ENCODE results near the gene TNIP1.

The TNIP1 gene, protein sequence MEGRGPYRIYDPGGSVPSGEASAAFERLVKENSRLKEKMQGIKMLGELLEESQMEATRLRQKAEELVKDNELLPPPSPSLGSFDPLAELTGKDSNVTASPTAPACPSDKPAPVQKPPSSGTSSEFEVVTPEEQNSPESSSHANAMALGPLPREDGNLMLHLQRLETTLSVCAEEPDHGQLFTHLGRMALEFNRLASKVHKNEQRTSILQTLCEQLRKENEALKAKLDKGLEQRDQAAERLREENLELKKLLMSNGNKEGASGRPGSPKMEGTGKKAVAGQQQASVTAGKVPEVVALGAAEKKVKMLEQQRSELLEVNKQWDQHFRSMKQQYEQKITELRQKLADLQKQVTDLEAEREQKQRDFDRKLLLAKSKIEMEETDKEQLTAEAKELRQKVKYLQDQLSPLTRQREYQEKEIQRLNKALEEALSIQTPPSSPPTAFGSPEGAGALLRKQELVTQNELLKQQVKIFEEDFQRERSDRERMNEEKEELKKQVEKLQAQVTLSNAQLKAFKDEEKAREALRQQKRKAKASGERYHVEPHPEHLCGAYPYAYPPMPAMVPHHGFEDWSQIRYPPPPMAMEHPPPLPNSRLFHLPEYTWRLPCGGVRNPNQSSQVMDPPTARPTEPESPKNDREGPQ

DNA sequence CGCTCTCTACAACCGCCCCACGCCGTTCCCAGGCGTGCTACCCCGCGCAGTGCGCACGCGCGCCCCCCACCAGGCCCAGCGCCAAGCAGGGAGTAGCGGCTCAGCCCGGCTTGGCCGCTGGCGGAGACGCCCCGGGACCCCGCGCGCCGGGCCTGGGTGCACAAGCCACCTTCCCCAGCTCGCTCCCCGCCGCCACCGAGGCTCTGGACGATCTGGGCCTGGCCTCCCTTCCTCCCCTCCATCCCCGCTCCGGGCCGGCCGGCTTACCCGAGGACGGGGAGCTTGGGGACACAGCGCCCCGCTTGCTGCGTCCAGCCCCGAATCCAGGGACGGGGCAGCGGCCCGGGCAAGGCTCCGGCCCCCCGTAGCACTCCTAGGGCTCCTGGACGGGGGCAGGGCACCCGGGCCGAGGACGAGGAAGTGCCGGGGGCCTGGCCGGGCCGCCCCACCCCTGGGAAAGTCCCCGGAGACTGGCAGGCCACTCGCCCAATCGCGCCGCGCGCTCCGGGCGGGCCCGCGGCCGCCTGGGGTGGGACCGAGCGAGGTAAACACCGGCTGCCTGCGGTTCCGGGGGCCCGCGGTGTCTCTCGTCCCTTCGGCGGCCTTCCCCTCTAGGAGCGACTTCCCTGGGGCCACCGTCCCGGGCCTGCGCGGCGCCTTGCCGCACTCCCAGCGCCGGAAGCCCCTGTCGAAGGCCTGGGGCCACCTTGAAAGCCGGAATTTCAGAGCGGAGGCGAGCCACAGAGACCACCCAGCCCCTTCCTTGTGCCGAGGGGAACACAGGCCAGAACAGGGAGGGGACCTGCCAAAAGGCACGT, at the start of gene TNIP1:
Gene TNIP1 (minus strand): TSS at position 422 of the 818 bp plus-strand sequence. CDS start 15,939 bp downstream, outside the sequence.
- DNase-seq (ENCODE audit: low read depth in 2 of 2), result peak; percentile 91

DNA sequence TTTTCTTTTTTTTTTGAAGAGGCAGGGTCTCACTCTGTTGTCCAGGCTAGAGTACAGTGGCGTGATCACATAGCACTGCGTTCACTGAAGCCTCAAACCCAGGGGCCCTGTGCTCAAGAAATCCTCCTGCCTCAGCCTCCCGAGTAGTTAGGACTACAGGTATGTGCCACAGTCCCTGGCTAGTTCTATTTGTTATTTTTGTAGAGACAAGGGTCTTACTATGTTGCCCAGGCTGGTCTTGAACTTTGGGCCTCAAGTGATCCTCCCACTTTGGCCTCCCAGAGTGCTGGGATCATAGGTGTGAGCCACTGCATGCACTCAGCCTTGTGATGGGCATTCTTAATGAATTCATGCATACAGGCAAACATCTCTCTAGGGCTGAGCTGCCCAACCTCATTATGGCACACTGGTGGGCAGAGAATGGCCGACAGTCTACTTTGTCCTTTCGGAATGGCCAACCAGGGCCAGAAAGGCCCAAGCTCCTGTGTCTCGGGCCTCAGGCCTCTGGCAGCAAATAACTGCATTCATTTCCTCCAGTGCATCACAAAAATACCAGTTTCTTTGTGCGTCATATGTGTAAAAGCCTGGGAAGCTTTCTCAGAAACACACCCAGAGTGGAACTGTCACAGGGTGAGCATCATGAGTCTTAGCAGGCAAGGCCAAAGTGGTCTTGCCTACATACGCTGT, 49.5 kb upstream of the TNIP1 start:
- DNase-seq (ENCODE audit: low read depth in 2 of 2), result no peak

DNA sequence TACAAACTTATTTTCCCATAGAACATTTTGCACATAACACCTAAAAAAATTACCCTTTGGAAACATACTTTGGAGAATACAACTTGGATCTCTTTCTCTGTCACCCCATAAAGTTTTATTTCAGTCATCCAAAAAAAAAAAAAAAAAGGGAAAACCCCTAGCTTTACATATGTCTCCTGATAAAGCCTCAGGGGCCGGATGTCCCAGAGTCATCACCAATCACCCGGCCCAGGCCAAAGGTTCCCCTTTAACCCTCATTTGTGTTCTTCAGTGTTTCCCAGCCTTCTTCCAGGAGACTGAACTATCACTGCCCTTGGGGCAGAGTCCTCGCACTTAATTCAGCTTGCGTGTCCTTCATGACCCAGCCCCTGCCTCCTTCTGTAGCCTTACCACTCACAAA, 48.0 kb upstream of the TNIP1 start:
- no peak for DNase-seq (ENCODE audit: low read depth in 2 of 2)

DNA sequence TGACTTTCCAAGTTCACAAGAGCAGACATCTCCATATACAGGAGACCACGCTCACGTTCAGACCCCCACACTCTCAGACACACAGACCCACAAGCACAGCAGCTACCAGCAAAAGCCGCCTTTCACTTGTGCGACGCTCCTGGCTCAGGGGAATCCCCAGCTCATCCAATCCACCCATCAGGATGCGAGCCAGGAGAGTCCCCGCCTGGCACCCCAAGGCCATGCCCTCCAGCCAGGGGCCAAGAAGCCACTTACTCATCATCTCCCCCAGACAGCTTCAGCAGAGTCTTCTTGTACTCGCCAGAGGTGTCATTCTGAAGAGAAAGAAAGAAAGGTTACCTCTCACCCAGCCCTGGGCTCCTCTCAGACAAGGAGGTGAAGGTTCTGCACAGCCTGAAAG, 47.1 kb upstream of the TNIP1 start:
- no peak for DNase-seq (ENCODE audit: low read depth in 2 of 2)

DNA sequence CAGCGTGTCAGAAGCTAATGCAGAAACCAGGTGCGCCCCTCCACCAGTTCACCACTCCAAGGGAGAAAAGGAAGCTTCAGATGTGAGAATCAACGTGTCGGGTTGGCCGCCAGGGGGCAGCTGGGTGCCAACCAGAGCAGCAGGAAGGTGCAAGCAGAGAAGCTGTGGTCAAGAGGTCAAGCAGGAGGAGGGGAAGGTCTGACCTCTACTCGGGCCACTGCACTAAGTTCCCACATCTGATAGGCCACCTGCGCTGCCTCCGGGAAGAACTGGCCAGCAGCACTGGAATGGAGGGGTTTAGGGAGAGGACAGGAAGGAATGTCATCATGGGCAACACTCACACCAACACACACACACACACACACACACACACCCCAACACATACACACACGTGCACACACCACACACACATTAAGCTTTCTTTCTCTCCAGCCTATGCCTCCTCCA, 45.4 kb upstream of the TNIP1 start:
- peak; percentile 44 to 56 for DNase-seq (ENCODE audit: low read depth in 2 of 2)

DNA sequence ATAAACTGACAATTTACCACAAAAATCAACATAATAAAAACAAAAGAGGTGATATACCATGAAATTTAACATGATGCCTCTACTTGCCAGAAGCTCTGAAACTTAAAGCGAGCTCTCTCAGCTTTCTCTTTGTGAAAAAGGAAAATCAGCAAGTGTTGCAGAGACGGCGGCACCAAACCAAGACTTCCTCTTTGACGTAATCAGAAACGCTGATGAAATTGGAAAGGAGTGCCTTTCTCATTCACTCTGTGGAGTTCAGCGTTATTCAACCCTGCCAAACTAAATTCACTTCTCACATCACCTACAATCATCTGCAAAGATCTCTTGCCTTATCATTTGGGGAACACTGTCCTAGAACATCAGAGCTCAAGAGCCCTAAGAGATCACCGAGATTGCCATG, 44.6 kb upstream of the TNIP1 start:
- DNase-seq (ENCODE audit: low read depth in 2 of 2), result no peak

DNA sequence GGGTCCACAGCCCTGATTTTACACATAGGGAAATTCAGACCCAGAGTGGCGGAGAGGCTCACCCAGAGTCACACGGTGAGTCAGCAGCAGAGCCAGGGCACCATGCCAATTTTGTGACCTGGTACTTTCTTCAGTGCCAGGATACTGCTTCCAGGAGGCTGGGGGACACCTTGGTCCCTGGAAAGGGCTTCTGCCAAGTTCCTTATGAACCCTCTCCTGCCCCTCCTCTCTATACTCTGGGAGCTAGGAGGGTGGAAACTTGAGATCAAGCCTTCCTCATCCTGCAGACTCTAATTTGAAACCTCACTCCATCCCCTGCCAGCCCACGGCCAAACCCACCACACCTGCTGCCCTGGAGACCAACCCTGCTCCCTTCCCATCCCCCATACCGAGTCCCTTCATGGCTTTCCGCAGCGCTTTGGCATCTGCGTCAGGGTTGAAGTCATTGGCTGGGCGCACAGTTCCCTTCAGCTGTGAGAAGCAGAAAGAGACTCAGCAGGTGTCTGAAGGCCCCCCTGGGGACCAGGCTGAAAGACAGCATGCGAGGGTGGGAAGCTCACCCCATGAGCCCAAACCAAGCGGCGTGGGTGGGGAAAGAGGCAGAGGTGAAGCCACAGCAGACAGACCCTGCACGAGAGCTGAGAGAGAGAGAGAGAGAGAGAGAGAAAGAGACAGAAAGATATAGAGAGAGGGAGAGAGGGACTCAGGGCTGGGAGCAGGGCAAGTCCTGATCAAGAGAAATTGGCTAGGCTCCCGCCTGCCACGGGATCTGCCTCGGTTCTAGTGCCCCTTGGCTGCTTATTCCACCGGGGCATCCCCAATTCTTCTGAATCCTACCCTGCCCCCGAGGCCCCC, 43.3 kb upstream of the TNIP1 start:
- peak in 1 of 2 donors; percentile 30 for DNase-seq (ENCODE audit: low read depth in 2 of 2)

DNA sequence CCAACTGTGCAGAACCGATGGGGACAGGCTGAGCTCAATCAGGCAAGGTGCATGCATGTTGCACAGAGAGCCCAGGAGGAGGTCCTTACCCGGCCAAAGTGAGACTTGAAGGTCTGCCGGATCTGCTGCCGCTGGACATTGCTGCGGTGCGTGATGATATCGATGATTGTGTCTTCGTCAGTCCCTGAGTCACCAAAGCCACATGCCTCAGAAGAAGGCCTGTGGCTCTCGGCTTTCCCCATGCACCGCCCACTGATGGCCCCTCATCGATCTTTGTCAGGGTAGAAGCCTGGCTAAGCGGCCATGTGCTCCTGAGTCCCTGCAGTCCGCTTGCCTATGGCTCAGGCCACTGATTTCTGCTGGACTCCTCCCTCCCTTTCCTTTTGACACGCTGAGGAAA, 42.0 kb upstream of the TNIP1 start:
- DNase-seq (ENCODE audit: low read depth in 2 of 2), result no peak

DNA sequence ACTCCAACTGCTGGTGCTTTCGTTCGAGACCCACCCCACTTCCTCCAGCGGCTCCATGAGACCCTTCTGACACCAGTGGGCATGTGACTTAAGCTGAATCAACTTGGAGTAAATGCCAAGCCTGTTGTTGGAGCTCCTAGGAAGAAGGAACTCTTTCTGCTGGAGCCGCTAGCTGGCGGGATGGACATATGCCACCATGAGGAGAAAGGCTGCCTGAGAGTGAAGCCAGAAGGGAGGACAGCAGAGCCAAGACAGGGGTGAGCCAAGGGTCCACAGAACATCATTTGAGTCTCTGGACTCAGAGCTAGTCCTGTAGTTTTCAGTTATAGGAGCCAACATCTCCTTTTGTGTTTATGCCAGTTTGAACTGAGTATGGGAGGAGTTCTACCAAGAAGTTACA, 40.8 kb upstream of the TNIP1 start:
- DNase-seq (ENCODE audit: low read depth in 2 of 2), result no peak

DNA sequence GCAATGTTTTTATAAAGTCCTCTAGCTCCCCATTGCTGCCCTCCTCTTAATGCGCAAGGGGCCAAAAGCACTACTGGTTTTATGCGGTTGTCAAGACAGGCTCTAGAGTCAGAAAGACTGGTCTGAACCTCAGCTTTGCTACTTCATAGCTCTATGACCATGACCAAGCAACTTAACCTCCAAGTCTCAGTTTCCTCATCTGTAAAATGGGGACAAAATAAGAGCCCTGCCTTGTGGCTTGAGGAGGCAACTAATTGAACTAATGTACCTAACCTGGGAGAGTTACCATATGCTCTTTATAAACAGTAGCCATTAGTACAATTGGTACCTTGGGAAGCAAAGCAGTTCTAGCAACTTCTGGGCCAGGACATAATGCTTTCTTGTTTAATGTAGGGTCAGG, 40.3 kb upstream of the TNIP1 start:
- DNase-seq (ENCODE audit: low read depth in 2 of 2), result no peak

DNA sequence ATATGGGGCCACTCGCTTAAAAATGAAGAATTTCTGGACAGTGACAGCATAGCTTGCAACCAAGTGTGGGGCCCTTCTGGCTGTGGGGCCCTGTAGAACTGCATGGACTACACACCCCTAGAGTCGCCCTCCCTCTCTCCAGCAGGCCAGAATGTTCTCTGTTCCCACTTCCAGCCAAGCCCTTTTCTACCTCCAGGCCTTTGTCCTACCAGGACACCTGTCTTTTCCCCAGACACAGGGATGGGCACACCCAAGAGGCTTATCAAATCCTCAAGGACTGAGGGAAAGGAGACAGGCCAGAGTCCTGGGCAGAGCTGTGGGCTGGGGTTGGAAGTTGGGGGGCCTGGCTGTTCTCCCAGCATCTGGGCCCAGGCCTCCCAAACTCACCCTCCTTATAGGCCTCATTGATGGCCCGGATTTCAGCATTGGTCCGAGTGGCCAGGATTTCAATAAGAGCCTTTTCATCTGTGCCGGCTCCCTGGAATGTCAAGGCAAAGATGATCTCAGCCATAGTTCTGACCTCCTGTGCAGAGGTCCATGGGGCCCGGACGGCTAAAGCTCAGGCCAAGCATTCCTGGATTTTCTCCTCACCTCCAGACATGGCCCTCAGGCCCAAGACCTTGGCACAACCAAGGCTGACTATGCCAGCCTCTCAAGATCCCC, 38.2 kb upstream of the TNIP1 start:
- no peak for DNase-seq (ENCODE audit: low read depth in 2 of 2)

DNA sequence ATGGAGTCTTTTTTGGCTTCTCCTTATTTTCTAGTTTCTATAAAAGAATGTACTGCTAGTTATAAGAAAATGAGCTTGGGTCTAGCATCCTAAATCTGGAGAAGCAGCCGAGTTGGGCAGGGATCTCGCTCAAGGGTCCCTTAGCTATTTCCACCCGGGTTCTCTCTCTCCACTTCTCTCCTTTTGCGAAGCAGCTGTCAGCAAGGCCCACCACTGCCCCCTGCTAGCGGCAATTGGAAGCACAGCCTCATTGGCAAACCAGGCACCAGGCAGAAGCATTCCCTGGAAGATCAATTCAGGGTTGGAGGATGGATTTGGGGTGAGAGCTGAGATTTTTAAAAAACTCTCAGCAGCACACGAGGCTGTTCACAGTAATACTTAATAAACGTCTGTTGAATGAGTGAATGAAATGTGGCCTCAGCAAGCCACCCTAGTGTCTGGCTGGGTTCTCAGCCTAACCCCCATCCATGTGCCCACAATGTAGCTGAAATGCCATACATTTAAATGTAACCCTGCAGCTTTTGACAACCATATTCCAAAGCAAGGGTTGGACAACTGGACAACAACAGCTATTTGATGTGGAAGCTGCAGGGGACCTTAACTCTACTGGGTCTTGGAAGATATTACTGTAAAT, 34.6 kb upstream of the TNIP1 start:
- DNase-seq (ENCODE audit: low read depth in 2 of 2), result peak; percentile 58 to 70

DNA sequence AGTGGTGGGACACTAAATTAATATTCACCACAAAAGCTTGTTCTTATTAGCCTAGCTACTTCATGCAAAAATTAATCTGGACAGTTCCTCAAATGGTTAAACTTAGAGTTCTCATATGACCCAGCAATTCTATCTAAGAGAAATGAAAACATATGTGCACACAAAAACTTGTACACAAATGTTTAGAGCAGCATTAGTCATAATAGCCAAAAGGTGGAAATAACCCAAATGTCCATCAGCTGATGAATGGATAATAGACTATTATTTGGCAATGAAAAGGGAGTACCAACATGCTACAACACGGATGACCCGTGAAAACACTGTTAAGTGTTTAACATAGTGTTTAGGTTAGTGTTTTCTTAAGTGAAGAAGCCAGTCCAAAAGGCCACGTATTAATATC, 32.8 kb upstream of the TNIP1 start:
- DNase-seq (ENCODE audit: low read depth in 2 of 2), result no peak

DNA sequence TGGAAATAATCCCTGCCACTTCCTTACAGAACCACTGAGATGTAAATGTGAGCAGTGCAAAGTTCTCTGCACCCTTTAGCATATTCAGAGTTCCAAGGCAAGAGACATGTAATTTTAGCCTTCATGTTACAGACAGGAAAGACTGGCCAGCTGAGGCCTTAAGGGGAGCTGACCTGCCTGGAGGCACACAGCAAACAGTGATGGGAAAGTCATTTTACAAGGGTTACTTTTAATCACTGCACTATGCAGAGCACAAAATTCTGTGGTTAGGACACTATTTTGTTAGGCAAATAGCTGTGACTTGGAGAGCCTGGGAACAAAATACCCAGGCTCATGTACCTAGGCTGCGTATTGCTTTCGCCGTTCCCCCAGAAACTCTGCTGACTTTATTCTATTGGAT, 30.2 kb upstream of the TNIP1 start:
- no peak for DNase-seq (ENCODE audit: low read depth in 2 of 2)

DNA sequence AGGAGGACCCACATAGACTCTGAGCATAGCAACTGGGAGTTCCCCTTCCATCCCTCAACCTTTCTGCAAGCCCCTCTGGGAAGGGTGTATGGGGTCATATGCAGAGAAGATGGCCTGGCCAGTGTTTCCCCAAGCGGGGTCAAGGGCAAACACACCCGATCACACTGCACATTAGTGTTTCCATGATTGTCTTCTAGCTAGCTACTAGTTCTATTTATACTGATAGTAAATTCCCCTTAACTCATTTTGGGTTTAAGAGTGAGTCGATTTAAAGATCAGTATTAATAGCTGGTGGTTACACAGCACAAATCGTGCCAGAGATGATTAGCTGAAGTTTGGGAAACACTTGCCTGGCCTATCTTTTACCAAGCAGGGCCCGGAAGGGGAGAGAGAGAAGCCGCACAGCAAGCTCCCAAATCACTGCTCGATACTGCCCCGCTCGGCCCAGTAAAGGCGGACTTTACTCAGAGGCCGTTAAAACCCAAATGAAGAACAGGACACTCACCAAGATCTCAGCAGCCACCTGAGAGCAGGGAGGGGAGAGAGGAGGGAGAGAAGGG, 29.4 kb upstream of the TNIP1 start:
- DNase-seq (ENCODE audit: low read depth in 2 of 2), result no peak

DNA sequence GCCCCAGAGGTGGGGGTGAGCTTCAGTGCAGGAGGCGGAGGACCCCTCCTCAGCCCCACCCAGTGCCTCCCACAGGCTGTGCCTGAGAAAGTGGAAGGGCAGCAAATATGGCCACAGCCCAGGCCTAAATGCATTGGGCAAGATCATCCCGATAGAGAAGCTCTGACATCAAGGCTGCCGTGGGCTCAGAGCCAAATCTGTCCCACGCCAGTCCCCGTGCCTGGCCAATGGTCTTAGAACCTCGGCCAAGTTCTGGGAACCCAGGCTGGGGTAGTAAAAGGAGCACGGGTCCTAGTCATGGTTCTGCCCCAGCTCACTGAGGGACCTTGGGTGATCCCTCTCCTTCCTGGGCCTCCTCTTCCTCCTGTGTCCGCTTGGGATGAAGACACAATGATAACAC, 27.7 kb upstream of the TNIP1 start:
- no peak for DNase-seq (ENCODE audit: low read depth in 2 of 2)

DNA sequence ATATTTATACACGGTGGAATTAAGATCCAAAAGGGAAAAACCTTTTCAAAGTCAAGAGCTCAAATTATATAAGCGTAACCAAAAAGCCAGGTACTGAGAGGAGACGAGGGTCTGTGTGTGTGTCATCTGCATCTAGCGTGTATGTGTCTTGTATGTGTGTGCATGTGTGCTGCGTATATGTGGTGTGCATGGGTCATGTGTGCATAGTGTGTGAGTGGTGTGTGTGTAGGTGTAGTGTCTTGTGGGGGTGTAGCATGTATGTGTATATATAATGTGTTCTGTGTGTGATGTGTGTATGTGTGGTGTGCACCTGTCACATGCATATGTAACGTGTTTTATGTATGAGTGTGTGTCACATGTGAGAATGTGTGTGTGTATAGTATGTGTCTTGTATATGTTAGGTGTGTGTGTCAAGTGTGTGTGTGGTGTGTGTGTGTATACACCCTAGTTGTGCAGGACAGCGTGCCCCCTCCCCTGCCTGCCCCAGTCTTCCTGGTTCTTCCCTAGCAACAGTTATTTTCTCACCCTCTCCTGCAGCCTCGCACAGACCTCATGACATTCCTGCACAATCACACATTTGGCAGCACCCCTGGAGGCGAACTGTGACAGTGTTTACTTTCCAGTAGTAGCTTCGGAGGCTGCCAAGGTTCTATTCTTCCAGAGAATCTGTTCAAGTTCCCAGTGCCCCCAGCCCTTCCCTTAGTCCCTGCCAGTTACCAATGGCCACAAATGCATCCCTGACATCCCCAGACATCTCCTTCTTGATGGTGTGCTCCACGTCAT, 27.1 kb upstream of the TNIP1 start:
- no peak for DNase-seq (ENCODE audit: low read depth in 2 of 2)

DNA sequence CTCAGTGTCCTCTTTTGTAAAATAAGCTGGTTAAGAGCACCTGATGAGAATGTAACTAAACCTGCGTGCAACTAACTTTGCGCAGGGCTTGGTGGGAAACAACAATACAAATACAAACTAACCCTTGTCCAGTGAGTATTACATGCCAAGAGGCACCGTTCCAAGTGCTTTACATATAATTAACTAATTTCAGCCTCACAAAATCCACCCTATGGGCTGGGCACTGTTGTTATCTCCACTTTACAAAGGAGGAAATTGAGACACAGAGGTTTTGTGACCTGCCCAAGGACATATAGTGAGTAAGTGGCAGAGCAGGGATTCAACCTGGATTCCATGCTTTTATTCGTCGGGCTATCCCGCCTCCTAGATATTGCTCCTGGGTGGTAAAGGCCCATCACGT, 26.2 kb upstream of the TNIP1 start:
- no peak for DNase-seq (ENCODE audit: low read depth in 2 of 2)

DNA sequence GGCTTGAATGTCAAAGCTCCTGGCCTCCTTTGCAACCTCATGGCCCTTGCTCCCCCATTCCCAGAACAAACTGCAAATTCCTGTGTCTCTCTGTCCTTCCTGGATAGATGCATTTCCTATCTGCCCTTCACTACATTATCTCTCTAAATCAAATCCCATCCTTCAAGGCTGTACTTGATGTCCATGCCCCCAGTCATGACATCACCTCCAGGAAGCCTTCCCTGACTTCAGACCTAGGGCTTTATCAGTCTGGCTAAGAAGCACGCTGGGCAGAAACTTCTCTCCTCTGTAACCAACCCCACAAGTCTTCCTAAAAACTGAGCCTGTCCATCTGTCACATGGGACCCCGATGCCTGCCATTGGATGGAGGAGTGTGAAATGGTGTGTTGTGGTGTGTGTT, 25.7 kb upstream of the TNIP1 start:
- no peak for DNase-seq (ENCODE audit: low read depth in 2 of 2)

All from stimulated activated CD4-positive, alpha-beta T cell treated with anti-CD3 and anti-CD28 coated beads, Interleukin-4, amount 100 ng/mL, for 48 hours (primary cell).